A673 (cell line): ENCODE measurements around the gene THRB.

Experiments
- CTCF ChIP-seq: fragments of 300-800, 200-600 bp; sonication (generic); conservative IDR thresholded peaks from 2 replicates; pipeline ENCODE4 v1.5.1; 2017; ENCODE audit warnings: low read depth, mild to moderate bottlenecking, antibody characterized with exemption, low read length, moderate library complexity, mixed read lengths
- EZH2 ChIP-seq: fragments of 200-600 bp; sonication (generic); IDR thresholded peaks from 2 replicates; pipeline ENCODE4 v1.6.1; 2017; ENCODE audit warnings: borderline replicate concordance, low read depth, mild to moderate bottlenecking, mixed read lengths, antibody characterized with exemption, low read length; ENCODE audit not compliant: poor library complexity, severe bottlenecking

GRCh38 chr3:24133436-24133835, 361.2 kb downstream of the THRB start:
- TF ChIP-seq CTCF (no peak), EZH2 (no peak)
